HG02943 (cell line): Measurements from ENCODE around the gene SMIM36.
"Not testable (repeated sequence)": the region's sequence is repeated elsewhere in the genome, so short reads cannot be mapped to it uniquely, and the experiment has no call there.

ENCODE experiments used
- ATAC-seq: cut with Tn5 transposase; IDR thresholded peaks from one replicate; pipeline ENCODE4 v1.9.1; 2021; ENCODE audit warnings: mild to moderate bottlenecking, low read depth, moderate library complexity; ENCODE audit not compliant: unreplicated experiment

SMIM36 gene

DNA sequence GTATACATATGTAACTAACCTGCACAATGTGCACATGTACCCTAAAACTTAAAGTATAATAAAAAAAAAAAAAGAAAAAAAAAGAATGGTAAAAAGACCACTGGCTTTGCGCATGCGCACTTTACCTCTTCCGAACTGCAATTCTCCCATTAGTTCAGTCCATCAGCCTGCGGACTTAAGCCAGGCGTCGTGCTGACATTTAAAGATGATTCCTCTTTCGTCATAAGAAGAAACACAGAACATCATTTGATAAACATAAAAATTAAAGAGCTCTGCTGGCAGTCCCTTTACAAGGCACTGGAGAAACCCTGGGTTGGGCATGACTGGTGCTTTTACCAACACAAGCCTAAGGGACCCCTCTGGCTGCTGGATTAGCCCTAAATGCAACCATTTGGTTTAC lies 3.6 kb downstream of the SMIM36 start:
- not testable (repeated sequence) for ATAC-seq

DNA sequence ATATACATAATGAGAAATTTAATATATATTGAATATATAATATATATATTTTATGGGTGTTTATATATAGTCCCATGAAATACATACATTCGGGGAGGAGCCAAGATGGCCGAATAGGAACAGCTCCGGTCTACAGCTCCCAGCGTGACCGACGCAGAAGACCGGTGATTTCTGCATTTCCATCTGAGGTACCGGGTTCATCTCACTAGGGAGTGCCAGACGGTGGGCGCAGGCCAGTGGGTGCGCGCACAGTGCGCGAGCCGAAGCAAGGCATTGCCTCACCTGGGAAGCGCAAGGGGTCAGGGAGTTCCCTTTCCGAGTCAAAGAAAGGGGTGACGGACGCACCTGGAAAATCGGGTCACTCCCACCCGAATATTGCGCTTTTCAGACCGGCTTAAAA lies 9.6 kb downstream of the SMIM36 start:
- ATAC-seq, result not testable (repeated sequence)

DNA sequence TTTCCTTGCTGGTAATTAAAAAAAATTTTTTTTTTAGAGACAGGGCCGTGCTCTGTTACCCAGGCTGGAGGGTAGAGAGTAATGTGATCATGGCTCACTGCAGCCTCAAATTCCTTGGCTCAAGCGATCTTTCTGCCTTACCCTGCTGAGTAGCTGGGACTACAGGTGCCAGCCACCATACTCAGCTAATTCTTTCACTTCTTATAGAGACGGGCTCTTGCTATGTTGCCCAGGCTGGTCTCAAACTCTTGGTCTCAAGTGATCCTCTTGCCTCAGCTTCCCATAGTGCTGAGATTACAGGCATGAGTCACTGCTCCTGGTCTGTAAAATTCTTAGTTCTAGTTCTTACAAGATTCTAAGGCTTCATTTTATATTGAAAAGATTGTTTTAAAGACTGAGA lies 11.1 kb downstream of the SMIM36 start:
- no peak for ATAC-seq

DNA sequence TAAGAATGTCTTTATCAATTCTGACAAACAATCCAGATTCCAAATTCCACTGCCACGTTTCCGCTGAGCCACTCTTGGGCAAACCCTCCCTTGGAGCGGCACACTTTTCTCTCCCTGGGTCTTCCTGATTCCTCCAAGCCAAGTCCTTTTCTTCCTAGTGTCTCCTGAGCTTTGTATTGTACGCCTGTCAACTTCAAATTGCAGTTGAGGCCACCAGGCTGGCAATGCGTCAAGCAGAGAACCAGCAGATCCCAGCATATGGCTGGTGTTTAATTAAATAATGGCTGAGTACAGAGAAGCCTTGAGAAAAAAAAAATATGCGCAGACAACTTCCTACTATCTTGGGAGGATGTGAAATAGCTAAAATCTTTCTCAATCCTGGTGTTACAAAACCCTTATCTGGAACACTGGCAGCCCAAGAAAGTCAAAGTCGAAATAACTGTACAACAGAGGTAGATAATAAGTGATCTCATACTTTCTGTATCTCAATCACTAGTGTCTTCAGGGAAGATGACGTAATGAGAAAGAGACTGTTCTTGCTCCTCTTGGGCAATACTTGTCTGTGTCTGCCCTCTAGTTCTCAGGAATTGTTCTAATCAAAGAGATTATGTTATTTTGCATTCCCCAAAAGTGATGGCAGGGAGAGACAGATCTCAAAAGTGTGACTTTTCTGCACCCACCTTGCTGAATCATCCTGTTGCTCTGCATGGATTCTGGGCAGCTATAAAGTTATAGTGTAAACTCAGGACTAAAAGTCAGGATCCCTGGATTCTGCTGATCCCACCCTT lies 15.0 kb downstream of the SMIM36 start:
- ATAC-seq, result no peak

GRCh38 chr17:55495239-55495638 lies 16.0 kb downstream of the SMIM36 start:
- no peak for ATAC-seq

DNA sequence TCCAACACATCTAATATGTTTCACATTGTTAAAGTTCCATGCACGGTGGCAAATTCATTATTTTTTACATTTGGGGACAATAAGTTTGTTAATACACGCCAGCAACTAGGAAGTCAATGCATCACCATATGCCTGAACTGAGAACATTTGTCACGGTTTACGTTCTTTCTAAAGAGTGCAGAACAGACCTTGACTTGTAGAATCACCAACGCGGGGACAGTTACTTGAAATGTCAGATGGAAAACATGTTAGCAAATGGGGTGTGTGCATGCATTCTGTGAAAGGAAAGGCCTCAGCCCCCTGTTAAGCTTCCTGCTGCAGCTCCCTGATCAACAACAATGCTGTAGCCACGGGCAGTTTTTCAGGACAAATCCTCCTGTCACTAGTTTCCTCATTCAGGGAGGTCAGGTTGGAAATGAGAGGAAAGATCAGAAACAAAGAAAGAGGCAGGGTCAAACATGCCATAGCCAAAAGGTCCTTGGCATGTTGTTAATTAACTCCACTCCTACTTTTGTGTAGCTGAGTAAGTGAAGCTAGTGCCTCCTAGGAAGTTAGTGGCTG lies 18.4 kb downstream of the SMIM36 start:
- ATAC-seq, result no peak

DNA sequence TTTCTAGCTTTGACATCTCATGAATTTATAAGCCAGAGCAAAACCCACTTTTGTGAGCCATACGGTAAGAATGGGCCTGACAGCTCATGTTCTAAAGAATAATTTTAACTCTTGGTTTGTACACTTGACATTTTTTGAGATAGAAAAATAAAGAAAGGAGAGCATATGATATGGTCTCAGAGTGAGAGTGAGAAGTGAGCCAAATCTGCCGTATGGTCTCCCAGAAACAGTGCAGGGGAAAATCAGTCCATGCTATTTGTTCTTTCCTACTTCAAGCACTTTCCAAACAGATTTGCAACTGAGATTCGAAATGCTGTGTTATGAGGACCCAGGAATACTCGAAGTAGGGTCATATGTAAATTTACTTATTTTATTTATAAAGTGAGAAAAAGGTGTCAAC lies 20.9 kb downstream of the SMIM36 start:
- no peak for ATAC-seq

DNA sequence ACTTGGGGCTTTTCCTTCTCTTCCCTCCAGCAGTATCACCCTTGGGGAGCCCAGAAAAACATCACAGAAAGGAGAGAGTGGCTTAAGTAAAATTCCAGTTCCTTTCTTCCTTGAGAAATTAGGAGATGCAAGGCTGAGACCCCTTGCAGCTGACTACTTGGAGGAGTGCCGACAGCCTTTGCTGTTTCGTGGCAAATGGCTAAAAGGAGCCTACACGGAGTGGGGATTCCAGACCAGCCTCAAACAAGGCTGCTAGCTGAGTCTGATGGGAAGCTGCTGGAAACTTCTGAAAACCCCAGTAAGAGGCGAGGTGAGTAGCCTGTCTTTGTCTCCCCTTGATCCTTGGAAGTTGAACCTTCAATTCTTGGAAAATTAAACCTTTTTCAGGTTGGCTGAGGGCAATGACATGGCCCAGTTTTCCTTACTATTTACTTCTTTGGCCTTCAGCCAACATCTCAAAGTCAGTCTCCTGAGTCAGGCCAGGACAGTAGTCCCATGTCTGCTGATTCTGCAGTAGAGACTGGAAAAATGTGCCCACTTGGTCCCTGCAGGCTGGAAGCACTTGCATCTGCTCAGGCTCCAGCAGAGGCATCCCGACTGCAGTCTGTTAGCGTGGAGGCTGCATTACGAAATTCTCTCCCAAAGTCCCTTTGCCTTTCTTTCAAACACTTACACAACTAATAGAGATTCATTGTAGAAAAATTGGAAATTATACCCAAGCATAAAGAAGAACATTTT lies 23.4 kb downstream of the SMIM36 start:
- no peak for ATAC-seq

DNA sequence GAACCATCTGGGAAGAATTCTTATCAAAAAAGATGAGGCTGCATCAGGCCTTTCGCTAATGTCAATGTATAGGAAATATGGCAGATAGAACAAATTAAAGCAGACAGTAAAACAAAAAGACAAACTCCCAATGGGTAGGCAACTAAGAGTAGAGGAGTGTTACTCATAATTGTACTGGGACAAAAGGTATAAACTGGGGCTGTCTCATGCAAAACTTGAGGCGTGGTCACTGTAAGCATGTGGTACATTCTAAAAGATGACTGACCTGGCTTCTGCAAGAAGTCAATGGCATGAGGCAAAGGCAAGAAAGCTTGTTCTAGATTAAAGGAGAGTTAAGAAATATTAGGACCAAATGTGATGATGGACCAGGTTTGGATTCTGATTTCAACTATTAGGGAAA lies 26.7 kb downstream of the SMIM36 start:
- ATAC-seq, result no peak

GRCh38 chr17:55482591-55483389 lies 28.5 kb downstream of the SMIM36 start:
- no peak for ATAC-seq

DNA sequence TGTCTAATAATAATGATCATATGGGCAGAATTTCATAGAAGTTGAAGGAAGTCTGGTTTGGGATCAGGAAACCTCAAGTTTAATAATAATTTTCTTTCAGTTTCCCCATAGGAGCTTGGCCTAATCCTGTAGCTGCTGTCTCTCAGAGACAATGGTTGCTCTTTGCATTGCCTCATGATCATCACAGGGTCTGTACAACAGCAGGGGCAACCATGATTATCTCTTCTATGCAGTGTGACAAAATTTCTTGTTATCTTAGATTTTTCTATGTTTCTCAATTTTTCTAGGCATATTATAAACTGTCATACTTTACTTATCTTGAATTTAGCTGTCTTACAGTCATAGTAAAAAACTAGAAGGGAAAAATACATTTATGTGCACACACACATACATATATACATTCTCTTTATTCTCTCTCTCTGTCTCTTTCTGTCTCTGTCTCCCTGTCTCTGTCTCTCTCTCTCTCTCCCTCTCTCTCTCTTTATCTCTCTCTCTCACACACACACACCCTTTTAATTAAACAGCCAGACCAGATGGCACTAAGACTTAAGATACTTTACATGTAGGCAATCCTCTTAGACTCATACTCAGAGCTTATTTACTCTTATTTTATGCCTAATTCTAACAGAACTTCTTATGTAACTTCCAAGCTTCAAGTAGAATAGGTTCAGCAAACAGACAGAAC lies 30.5 kb downstream of the SMIM36 start:
- no peak for ATAC-seq

DNA sequence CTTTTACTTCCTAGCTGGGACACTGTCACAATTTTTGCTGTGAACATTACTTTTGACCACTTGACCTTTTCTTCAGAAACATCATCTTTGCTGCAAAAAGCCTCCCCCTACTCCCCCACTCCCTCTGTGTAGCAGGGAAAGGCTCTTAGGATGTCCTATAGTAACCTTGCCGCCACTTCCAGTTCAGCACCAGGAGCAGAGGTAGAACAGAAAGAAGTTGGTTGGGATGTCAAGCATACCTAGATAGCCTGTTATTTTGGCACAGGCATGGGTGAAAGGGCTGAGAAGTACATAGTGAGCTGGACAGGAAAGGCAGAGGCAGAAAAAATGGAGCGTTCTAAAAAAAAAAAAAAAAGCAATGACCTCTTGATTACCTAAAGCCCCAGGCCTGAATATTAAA lies 31.3 kb downstream of the SMIM36 start:
- no peak for ATAC-seq

DNA sequence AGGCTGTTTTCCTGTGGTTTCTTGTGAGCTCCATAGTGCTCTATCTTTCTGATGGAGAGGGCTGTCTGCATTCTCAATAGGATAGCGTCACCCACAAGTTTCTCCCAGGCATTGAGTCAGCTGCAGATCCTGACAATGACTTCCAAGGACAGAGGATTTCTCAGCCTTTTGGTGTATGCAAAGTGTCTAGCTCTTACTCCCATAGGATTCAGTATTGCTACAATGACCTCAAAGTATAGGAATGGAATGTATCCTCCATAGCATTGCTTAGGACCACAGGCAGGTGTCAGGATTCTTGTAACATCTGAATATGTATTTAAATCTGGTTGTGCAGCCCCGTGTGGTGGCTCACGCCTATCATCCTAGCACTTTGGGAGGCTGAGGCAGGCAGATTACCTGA lies 32.3 kb downstream of the SMIM36 start:
- ATAC-seq, result no peak

DNA sequence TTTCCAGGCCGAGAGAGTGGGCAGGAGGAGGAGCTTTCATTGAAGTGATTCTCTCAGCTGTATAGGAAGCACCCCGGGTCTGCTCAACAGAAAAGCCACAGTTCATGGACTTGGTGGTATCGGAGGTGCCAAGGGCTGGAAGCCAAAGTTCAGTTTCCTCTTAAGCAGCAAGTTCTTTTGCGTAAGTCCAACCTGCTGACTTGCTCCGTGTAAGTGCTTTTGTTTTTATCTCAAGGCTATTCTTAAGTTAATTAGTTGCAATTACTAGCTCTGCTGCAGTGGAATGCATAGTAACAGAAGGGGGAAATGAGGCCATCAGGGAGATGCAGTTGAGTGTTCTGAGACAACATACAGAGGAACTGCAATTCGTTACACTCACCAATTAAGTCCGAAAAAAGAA lies 44.6 kb downstream of the SMIM36 start:
- no peak for ATAC-seq

- not testable (repeated sequence) for ATAC-seq
Measured at GRCh38 chr17:55465771-55466170, 45.5 kb downstream of the SMIM36 start.

- ATAC-seq, result no peak
Measured at GRCh38 chr17:55463600-55463999, 47.7 kb downstream of the SMIM36 start.

GRCh38 chr17:55462711-55463110 lies 48.5 kb downstream of the SMIM36 start:
- ATAC-seq, result no peak

GRCh38 chr17:55462234-55462633 lies 49.0 kb downstream of the SMIM36 start:
- no peak for ATAC-seq

DNA sequence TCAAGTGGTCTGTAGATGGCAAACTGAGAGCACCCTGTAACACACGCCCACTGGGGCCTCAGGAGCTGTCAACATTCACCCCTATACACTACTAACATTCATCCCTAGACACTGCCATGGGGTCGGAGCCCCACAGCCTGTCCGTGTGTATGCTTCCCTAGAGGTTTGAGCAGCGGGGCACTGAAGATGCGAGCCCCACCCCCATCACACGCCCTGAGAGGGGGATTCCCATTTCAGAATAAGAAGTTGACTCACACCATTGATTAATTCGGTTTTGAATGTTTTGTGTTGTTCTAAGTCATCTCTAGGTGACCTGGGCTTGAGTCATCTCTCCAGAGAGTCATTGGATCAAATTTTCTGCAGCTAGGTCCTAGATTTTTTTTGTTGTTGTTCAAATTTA lies 52.3 kb downstream of the SMIM36 start:
- no peak for ATAC-seq

DNA sequence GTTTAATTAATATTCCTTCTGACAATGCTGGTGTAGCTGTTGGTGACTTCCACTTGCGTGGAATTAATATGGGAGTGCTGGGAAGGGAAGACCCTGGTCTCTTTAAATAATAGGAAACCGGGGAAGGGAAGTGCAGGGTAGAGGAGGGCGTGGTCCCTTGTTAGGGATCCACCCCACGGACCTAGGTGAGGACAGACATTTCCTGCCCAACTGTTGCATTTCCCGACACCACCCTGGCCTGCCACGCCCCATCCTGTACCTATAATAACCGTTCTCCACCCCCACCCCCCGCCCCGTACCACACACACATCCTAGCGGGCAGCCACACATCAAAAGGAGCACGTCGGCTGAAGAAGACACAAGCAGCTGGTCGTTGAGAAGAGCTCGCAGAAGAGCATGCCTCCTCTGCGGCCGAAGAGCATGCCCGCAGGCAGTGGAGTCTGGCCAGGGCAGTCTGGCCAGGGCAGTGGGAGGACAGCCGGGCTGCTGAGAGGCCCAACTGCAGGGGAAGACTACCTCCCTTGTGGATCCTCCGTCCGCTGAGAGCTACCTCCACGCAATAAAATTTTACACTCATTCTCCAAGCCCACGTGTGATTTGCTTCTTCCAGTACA lies 52.9 kb downstream of the SMIM36 start:
- no peak for ATAC-seq
